ENCODE results near the gene FAM13A. TPM values are rescaled to one million over a fixed set of nuclear protein-coding genes. Genes with fewer than 3 reads are reported as not detected.

FAM13A gene
- total RNA-seq, 1 donor from 2014 or later, result 13.2 TPM

GRCh38 chr4:88822034-88822789, 234.8 kb downstream of the FAM13A start:
- H3K27ac ChIP-seq, result peak overlapping the region; percentile 77 to 85
- peaks cover 0 to 34% of the 10 kb centered on the region in 2 donors for H3K4me1 ChIP-seq
- no peak for DNase-seq (ENCODE audit: low spot score in 2 of 2)
- no peaks in the 10 kb centered on the region for H3K9me3 ChIP-seq
- no peaks in the 10 kb centered on the region for H3K36me3 ChIP-seq
- no peaks in the 10 kb centered on the region for H3K27me3 ChIP-seq
- TF ChIP-seq, protein P1, sequence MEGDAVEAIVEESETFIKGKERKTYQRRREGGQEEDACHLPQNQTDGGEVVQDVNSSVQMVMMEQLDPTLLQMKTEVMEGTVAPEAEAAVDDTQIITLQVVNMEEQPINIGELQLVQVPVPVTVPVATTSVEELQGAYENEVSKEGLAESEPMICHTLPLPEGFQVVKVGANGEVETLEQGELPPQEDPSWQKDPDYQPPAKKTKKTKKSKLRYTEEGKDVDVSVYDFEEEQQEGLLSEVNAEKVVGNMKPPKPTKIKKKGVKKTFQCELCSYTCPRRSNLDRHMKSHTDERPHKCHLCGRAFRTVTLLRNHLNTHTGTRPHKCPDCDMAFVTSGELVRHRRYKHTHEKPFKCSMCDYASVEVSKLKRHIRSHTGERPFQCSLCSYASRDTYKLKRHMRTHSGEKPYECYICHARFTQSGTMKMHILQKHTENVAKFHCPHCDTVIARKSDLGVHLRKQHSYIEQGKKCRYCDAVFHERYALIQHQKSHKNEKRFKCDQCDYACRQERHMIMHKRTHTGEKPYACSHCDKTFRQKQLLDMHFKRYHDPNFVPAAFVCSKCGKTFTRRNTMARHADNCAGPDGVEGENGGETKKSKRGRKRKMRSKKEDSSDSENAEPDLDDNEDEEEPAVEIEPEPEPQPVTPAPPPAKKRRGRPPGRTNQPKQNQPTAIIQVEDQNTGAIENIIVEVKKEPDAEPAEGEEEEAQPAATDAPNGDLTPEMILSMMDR (IDR thresholded peaks at IDR 0.05), result no peak
- intact Hi-C loops (cut with DNase I), result loop anchor here (2.0 to 10.0 kb wide), 4 partner anchors 55 to 297 kb away; partner anchors contain the start of genes HERC3 and PYURF
- peak overlapping the region; percentile 57 to 64 for H3K4me3 ChIP-seq

- Histone ChIP-seq H3K4me1 (peaks cover 0 to 34% of the 10 kb centered on the region in 2 donors), H3K27ac (peak overlapping the region; percentile 77 to 85), H3K36me3 (no peaks in the 10 kb centered on the region), H3K27me3 (no peaks in the 10 kb centered on the region), H3K4me3 (peak overlapping the region; percentile 57 to 64), H3K9me3 (no peaks in the 10 kb centered on the region)
- TF ChIP-seq, protein P1 (IDR thresholded peaks at IDR 0.05), result no peak
- no peak for DNase-seq (ENCODE audit: low spot score in 2 of 2)
- intact Hi-C loops (cut with DNase I), result loop anchor here (5.0 to 10.0 kb wide), 3 partner anchors 54 to 297 kb away; partner anchors contain the start of genes HERC3 and PYURF
Measured at GRCh38 chr4:88821522-88821921, 235.5 kb downstream of the FAM13A start.

DNA sequence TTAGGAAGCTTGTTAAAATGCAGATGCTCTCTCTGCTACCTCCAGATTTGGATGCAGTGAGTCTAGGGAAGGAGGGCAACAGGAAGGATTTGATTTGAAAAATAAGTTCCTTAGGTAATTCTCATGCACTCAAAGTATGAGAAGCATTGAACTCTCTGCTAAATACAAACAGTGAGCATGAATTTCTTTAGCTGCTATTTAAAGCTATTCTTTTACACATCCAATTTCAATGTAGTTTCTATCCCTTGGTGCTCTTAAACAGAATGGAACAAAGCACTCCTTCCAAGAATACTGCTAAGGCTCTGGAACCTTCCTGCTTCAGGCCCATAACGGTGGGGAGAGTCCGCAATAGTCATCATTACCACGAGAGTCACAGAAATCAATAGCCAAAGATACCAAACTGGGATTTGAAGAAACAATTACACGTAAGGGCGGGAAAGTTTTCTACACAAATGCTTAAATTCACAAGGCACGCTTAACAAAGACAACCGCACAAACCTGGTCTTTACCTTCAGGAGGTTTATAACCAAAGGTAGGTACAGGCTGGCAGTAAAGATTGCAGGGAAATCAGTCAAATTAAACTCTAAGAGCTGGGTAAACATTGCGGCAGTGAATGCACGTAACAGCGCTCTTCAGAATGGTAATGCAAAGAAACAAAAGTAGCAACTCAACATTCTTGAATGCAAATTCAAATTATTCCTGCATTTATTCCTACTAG, 236.1 kb downstream of the FAM13A start:
- DNase-seq (ENCODE audit: low spot score in 2 of 2), result no peak
- H3K4me3 ChIP-seq, result peak overlapping the region; percentile 57 to 64
- H3K27me3 ChIP-seq, result no peaks in the 10 kb centered on the region
- intact Hi-C loops (cut with DNase I), result loop anchor here (5.0 to 10.0 kb wide), 3 partner anchors 54 to 296 kb away; partner anchors contain the start of genes HERC3 and PYURF
- peak overlapping the region; percentile 77 to 85 for H3K27ac ChIP-seq
- peaks cover 0 to 34% of the 10 kb centered on the region in 2 donors for H3K4me1 ChIP-seq
- H3K9me3 ChIP-seq, result no peaks in the 10 kb centered on the region
- H3K36me3 ChIP-seq, result no peaks in the 10 kb centered on the region
- TF ChIP-seq, protein P1 (IDR thresholded peaks at IDR 0.05), result no peak

DNA sequence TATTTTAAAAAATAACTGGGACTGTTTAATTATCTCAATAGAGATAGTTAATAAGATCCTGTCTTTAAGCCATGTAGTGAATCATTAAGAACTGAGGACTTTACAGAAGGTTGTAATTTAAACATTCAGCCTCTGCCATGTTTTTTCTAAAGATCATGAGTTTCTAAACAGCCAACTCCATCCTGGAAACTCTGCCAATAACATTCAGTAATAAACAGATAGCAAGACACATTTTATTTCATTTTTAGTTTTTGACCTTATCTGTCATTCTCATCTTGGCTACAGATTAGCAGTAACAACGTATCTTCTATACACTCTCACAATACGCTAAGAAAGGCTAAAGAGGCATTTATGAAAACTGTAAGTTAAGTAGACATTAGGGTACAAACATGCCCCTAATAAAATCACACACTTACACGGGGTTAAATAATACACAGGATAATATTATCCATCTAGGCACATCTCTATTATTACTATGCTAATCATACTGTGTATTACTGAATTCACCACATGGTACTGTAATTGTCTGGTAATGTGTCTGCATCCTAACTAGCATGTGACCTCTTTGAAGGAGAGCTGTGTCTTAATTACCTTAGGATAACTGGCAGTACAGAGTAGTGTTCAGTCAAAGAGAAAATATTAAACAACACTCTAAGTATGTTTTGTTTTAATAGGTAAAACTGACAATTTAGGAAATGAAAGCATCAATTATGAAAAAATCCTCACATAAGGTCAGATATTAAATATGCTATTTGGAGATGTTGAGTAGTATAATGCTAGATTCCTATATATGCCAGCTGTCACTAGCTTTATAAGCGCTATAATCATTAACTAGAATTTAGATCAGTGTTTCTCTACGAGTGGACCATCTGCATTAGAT, 236.9 kb downstream of the FAM13A start:
- intact Hi-C loops (cut with DNase I), result loop anchor here (5.0 to 10.0 kb wide), 3 partner anchors 53 to 295 kb away; partner anchors contain the start of genes HERC3 and PYURF
- Histone ChIP-seq H3K27ac (peak overlapping the region; percentile 77 to 85), H3K9me3 (no peaks in the 10 kb centered on the region), H3K27me3 (no peaks in the 10 kb centered on the region), H3K4me1 (peaks cover 0 to 34% of the 10 kb centered on the region in 2 donors), H3K4me3 (peak overlapping the region; percentile 57 to 64), H3K36me3 (no peaks in the 10 kb centered on the region)
- no peak for DNase-seq (ENCODE audit: low spot score in 2 of 2)
- TF ChIP-seq, protein P1 (IDR thresholded peaks at IDR 0.05), result no peak

Data from ascending aorta (tissue), 2 donors.